HUES48 (cell line): ENCODE data around the gene PHPT1.
"Not testable (repeated sequence)": the region's sequence is repeated elsewhere in the genome, so short reads cannot be mapped to it uniquely, and the experiment has no call there.

Experiments
- H3K27ac ChIP-seq: one replicate; pipeline ENCODE4 v1.7.0; 2013; ENCODE audit warnings: low read depth, low read length, inconsistent platforms
- H3K27me3 ChIP-seq: 2 replicates; pipeline ENCODE4 v1.6.1; 2013; ENCODE audit warnings: mild to moderate bottlenecking, low read length; ENCODE audit not compliant: control insufficient read depth, insufficient read depth
- H3K36me3 ChIP-seq: 2 replicates; pipeline ENCODE4 v1.6.1; 2013; ENCODE audit warnings: low read length; ENCODE audit not compliant: control insufficient read depth, insufficient read depth
- H3K4me1 ChIP-seq: 2 replicates; pipeline ENCODE4 v1.6.1; 2013; ENCODE audit warnings: mild to moderate bottlenecking, low read length; ENCODE audit not compliant: control insufficient read depth, insufficient read depth
- H3K4me3 ChIP-seq: 2 replicates; pipeline ENCODE4 v1.5.1; 2013; ENCODE audit warnings: mild to moderate bottlenecking, low read depth, low read length
- H3K9ac ChIP-seq: 2 replicates; pipeline ENCODE4 v1.6.1; 2013; ENCODE audit warnings: mild to moderate bottlenecking, low read depth, low read length, moderate library complexity
- H3K9me3 ChIP-seq: 2 replicates; pipeline ENCODE4 v1.6.1; 2013; ENCODE audit warnings: low read length; ENCODE audit not compliant: control insufficient read depth, insufficient read depth

The PHPT1 gene

DNA sequence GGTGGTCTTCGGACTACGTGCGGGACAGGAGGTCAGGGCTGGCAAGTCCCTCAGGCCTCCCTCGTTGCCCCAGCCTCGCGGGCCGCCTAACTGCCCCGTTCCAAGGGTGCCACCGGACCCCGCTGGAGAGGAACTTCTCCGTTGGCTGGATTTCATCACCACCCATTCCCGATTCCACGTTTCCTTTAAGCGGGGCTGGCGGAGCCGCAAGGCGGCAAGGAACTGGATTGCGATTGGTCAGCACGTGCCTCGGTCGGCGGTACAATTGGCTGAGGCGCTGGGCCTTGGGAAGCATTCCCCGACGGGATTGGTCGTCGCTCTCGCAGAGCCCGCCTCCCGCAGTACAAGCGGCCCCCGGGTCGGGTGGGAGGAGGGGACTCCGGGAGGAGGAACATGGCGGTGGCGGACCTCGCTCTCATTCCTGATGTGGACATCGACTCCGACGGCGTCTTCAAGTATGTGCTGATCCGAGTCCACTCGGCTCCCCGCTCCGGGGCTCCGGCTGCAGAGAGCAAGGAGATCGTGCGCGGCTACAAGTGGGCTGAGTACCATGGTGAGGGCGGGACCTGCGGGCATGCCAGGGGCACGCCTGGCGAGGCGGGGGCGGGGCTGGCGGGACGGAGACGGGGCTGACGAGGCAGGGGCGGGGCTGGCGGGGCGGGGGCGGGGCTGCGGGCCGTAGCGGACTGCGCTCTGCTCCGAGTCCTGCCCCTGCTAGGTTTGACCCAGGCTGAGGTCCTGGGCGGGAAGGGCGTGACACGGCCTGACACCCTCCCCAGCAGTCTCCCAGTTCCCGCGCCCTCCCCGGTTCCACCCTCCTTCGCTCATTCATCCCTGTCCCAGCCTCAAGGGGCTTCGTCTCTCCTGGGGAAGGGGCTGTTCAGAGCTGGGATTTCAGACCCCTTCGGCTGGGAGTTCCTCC lies at the start of gene PHPT1:
PHPT1 (plus strand) TSS at position 372 of the 922 bp plus-strand sequence; CDS start at position 394, 22 bp downstream.
- peak within 1 kb of the TSS; percentile 88 for H3K9ac ChIP-seq
- peaks cover 7% of the 10 kb centered on the region; the same call in 1 of the 2 replicates for H3K4me1 ChIP-seq
- H3K9me3 ChIP-seq, result no peaks in the 10 kb centered on the region
- H3K4me3 ChIP-seq, result peak within 1 kb of the TSS; percentile 83
- no peaks in the 10 kb centered on the region for H3K27me3 ChIP-seq
- peak within 1 kb of the TSS; percentile 95 for H3K27ac ChIP-seq
- H3K36me3 ChIP-seq, result peaks cover 20% of the 10 kb centered on the region

DNA sequence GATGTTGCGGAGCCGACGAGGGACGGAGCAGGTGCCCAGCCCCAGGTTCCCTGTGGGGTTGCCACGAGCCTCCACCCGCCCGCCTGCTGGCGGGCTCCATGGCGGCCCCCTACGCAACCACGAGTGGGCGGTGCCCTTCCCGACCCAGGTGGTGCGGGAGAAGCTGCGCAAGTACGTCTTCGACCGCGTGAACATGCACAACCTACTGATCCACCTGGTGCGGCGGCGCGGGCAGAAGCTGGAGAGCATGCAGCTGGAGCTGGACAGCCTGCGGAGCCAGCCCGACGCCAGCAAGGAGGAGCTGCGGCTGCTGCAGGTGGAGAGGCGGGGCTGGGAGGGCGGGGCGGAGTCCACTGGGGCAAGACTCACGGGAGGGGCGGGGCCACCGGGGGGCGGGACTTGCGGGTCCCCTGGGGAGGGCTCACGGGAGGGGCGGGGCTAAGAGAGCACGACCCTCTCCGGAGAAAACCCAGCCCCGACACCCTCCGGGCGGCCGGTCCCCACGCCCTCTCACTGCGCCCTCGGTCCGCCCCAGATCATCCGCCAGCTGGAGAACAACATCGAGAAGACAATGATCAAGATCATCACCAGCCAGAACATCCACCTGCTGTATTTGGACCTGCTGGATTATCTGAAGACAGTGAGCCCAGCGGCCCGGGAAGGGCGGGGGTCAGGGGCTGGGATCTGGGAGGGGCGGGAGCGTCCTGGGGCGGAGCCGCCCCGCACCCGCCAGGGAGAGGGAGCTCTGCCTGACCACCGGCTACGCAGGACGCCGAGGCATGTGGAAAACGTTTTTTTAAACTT lies 49.2 kb upstream of the PHPT1 start:
- Histone ChIP-seq H3K4me1 (peaks cover 3% of the 10 kb centered on the region; the same call in 1 of the 2 replicates), H3K36me3 (no peaks in the 10 kb centered on the region), H3K27ac (peak overlapping the region; percentile 70), H3K4me3 (peak overlapping the region; percentile 84), H3K9ac (no peak overlapping the region; the same call in 1 of the 2 replicates), H3K9me3 (no peaks in the 10 kb centered on the region), H3K27me3 (peaks cover 21% of the 10 kb centered on the region)

- H3K9me3 ChIP-seq, result no peaks in the 10 kb centered on the region
- H3K9ac ChIP-seq, result no peak overlapping the region
- peaks cover 21% of the 10 kb centered on the region for H3K27me3 ChIP-seq
- no peak overlapping the region for H3K27ac ChIP-seq
- H3K4me3 ChIP-seq, result no peak overlapping the region
- H3K4me1 ChIP-seq, result 0 out of 2 replicates have a peak, but pooled peaks cover 3% of the 10 kb centered on the region
- H3K36me3 ChIP-seq, result 0 out of 2 replicates have a peak, but pooled peaks cover 6% of the 10 kb centered on the region
These were observed 46.9 kb upstream of the PHPT1 start for GRCh38 chr9:136802321-136802720.

GRCh38 chr9:136803009-136803550 lies 46.1 kb upstream of the PHPT1 start:
- H3K36me3 ChIP-seq, H3K9ac ChIP-seq, H3K4me3 ChIP-seq, H3K27ac ChIP-seq, H3K9me3 ChIP-seq, H3K4me1 ChIP-seq: not testable (repeated sequence)
- H3K27me3 ChIP-seq, result peaks cover 21% of the 10 kb centered on the region

GRCh38 chr9:136803551-136804508 lies 45.4 kb upstream of the PHPT1 start:
- H3K27me3 ChIP-seq, result peaks cover 16% of the 10 kb centered on the region
- no peak overlapping the region for H3K4me3 ChIP-seq
- H3K4me1 ChIP-seq, result 0 out of 2 replicates have a peak, but pooled peaks cover 3% of the 10 kb centered on the region
- 0 out of 2 replicates have a peak, but pooled peaks cover 6% of the 10 kb centered on the region for H3K36me3 ChIP-seq
- H3K27ac ChIP-seq, result no peak overlapping the region
- no peak overlapping the region for H3K9ac ChIP-seq
- no peaks in the 10 kb centered on the region for H3K9me3 ChIP-seq

- Histone ChIP-seq H3K9me3 (no peaks in the 10 kb centered on the region), H3K9ac (no peak overlapping the region), H3K4me1 (peaks cover 6% of the 10 kb centered on the region; the same call in 1 of the 2 replicates), H3K4me3 (no peak overlapping the region), H3K36me3 (peaks cover 8% of the 10 kb centered on the region), H3K27ac (no peak overlapping the region), H3K27me3 (peaks cover 8% of the 10 kb centered on the region)
These were observed 44.6 kb upstream of the PHPT1 start for GRCh38 chr9:136804509-136805206.

- H3K36me3 ChIP-seq, result peaks cover 14% of the 10 kb centered on the region
- H3K9me3 ChIP-seq, result no peaks in the 10 kb centered on the region
- H3K27me3 ChIP-seq, result peaks cover 6% of the 10 kb centered on the region; the same call in 1 of the 2 replicates
- H3K4me1 ChIP-seq, result peaks cover 12% of the 10 kb centered on the region; the same call in 1 of the 2 replicates
- H3K4me3 ChIP-seq, result no peak overlapping the region
- H3K27ac ChIP-seq, result no peak overlapping the region
- H3K9ac ChIP-seq, result no peak overlapping the region
These were observed 43.9 kb upstream of the PHPT1 start for GRCh38 chr9:136805207-136805740.

- H3K4me3 ChIP-seq, result no peak overlapping the region
- peaks cover 6% of the 10 kb centered on the region; the same call in 1 of the 2 replicates for H3K27me3 ChIP-seq
- H3K9me3 ChIP-seq, result no peaks in the 10 kb centered on the region
- no peak overlapping the region for H3K9ac ChIP-seq
- no peak overlapping the region for H3K27ac ChIP-seq
- peaks cover 17% of the 10 kb centered on the region for H3K36me3 ChIP-seq
- H3K4me1 ChIP-seq, result peaks cover 12% of the 10 kb centered on the region; the same call in 1 of the 2 replicates
These were observed 43.1 kb upstream of the PHPT1 start for GRCh38 chr9:136806067-136806466.

- no peak overlapping the region for H3K9ac ChIP-seq
- no peak overlapping the region for H3K27ac ChIP-seq
- H3K36me3 ChIP-seq, result peaks cover 21% of the 10 kb centered on the region
- peaks cover 6% of the 10 kb centered on the region; the same call in 1 of the 2 replicates for H3K27me3 ChIP-seq
- H3K4me3 ChIP-seq, result peak overlapping the region; percentile 85
- peaks cover 9% of the 10 kb centered on the region; the same call in 1 of the 2 replicates for H3K4me1 ChIP-seq
- H3K9me3 ChIP-seq, result no peaks in the 10 kb centered on the region
These were observed 42.5 kb upstream of the PHPT1 start for GRCh38 chr9:136806631-136807201.
